Neural cell (in vitro differentiated cells): Measurements from ENCODE around the gene TAF11. TPM values are rescaled to one million over a fixed set of nuclear protein-coding genes. Genes with fewer than 3 reads are reported as not detected.

Experiments used
- H2AFZ ChIP-seq: fragments of 200-600, 300-800 bp; sonication (generic), shearing (Covaris generic); 2 replicates; pipeline ENCODE4 v1.6.0; 2014; ENCODE audit warnings: low read depth, mild to moderate bottlenecking, antibody characterized with exemption, low read length, moderate library complexity
- H3F3A ChIP-seq: fragments of 200-600 bp; shearing (Covaris generic); 2 replicates; pipeline ENCODE4 v1.6.1; 2016; ENCODE audit warnings: mild to moderate bottlenecking, moderate library complexity, mixed read lengths, antibody characterized with exemption, low read length; ENCODE audit not compliant: insufficient read depth, poor library complexity, severe bottlenecking
- H3K27ac ChIP-seq: fragments of 200-600, 300-800 bp; sonication (generic), shearing (Covaris generic); 2 replicates; pipeline ENCODE4 v1.5.1; 2014; ENCODE audit warnings: mild to moderate bottlenecking, low read length, moderate library complexity
- H3K27me3 ChIP-seq: fragments of 300-800, 200-600 bp; sonication (generic), shearing (Covaris generic); 2 replicates; pipeline ENCODE4 v1.6.0; 2014; ENCODE audit warnings: mild to moderate bottlenecking, low read depth, low read length, moderate library complexity; ENCODE audit not compliant: insufficient read depth
- H3K36me3 ChIP-seq: fragments of 300-800, 200-600 bp; sonication (generic), shearing (Covaris generic); 2 replicates; pipeline ENCODE4 v1.5.1; 2014; ENCODE audit warnings: mild to moderate bottlenecking, antibody characterized with exemption, low read length, moderate library complexity; ENCODE audit not compliant: insufficient read depth
- H3K4me2 ChIP-seq: fragments of 300-800, 200-600 bp; sonication (generic), shearing (Covaris generic); 2 replicates; pipeline ENCODE4 v1.6.0; 2014; ENCODE audit warnings: mild to moderate bottlenecking, low read length
- H3K4me3 ChIP-seq: fragments of 300-800, 200-600 bp; sonication (generic), shearing (Covaris generic); 2 replicates; pipeline ENCODE4 v1.5.1; 2014; ENCODE audit warnings: mild to moderate bottlenecking, low read length, moderate library complexity
- H3K79me2 ChIP-seq: fragments of 200-600 bp; shearing (Covaris generic); replicated peaks from 2 replicates; pipeline ENCODE4 v1.6.0; 2014; ENCODE audit warnings: mild to moderate bottlenecking, low read length, moderate library complexity; ENCODE audit not compliant: insufficient read depth
- H3K9ac ChIP-seq: fragments of 300-800, 200-600 bp; sonication (generic), shearing (Covaris generic); 2 replicates; pipeline ENCODE4 v1.6.1; 2016; ENCODE audit warnings: mild to moderate bottlenecking, low read length, mixed read lengths
- H3K9me2 ChIP-seq: fragments of 200-600 bp; shearing (Covaris generic); 2 replicates; pipeline ENCODE4 v1.6.1; 2016; ENCODE audit warnings: mild to moderate bottlenecking, low read length, mixed read lengths; ENCODE audit not compliant: insufficient read depth
- H3K9me3 ChIP-seq: fragments of 200-600, 300-800 bp; sonication (generic), shearing (Covaris generic); 2 replicates; pipeline ENCODE4 v1.6.1; 2016; ENCODE audit warnings: mild to moderate bottlenecking, mixed run types, low read length, moderate library complexity, mixed read lengths
- H4K20me1 ChIP-seq: fragments of 200-600 bp; shearing (Covaris generic); 2 replicates; pipeline ENCODE4 v1.6.1; 2016; ENCODE audit warnings: mild to moderate bottlenecking, mixed run types; ENCODE audit not compliant: insufficient read depth
- EP300 ChIP-seq: fragments of 450-650 bp; conservative IDR thresholded peaks from 2 replicates; pipeline ENCODE4 v1.6.1; 2014; ENCODE audit warnings: antibody characterized with exemption, mild to moderate bottlenecking, moderate library complexity; ENCODE audit not compliant: poor library complexity, severe bottlenecking
- EZH2 ChIP-seq: fragments of 200-600, 300-800 bp; shearing (Covaris generic), sonication (generic); IDR thresholded peaks from 2 replicates; pipeline ENCODE4 v1.6.1; 2014; ENCODE audit warnings: antibody characterized with exemption, low read length, borderline replicate concordance, mild to moderate bottlenecking; ENCODE audit not compliant: insufficient read depth, poor library complexity, severe bottlenecking
- MXI1 ChIP-seq: fragments of 450-650 bp; conservative IDR thresholded peaks from 2 replicates; pipeline ENCODE4 v1.6.1; 2014; ENCODE audit warnings: antibody characterized with exemption, mild to moderate bottlenecking; ENCODE audit not compliant: poor library complexity, severe bottlenecking
- POLR2AphosphoS5 ChIP-seq: IDR thresholded peaks from 2 replicates; pipeline ENCODE4 v1.6.1; 2012
- RAD21 ChIP-seq: fragments of 450-650 bp; conservative IDR thresholded peaks from 2 replicates; pipeline ENCODE4 v1.6.1; 2014; ENCODE audit warnings: antibody characterized with exemption, mild to moderate bottlenecking, moderate library complexity
- SMC3 ChIP-seq: fragments of 450-650 bp; conservative IDR thresholded peaks from 2 replicates; pipeline ENCODE4 v1.6.1; 2014; ENCODE audit warnings: antibody characterized with exemption, mild to moderate bottlenecking, moderate library complexity; ENCODE audit not compliant: poor library complexity
- TAF1 ChIP-seq: IDR thresholded peaks from 2 replicates; pipeline ENCODE4 v1.6.1; 2012; ENCODE audit warnings: low read depth
- polyA plus RNA-seq: library from polyadenylated mRNA; depleted of rRNA; stranded (reverse); fragments of >200 nt; gene quantifications from 2 replicates; pipeline ENCODE4 v1.2.3, GENCODE V29; 2014
- TF ChIP-seq, protein P1 (sequence below): IDR thresholded peaks from 2 replicates; pipeline ENCODE4 v1.6.1; 2012; ENCODE audit warnings: borderline replicate concordance
- TF ChIP-seq, protein P2 (sequence below): fragments of 450-650 bp; IDR thresholded peaks from 2 replicates; pipeline ENCODE4 v1.5.1; 2014; ENCODE audit warnings: antibody characterized with exemption, mild to moderate bottlenecking, moderate library complexity; ENCODE audit not compliant: poor library complexity, severe bottlenecking

The TAF11 gene
- polyA plus RNA-seq, 1 donor from 2014 or later: 115 TPM

DNA sequence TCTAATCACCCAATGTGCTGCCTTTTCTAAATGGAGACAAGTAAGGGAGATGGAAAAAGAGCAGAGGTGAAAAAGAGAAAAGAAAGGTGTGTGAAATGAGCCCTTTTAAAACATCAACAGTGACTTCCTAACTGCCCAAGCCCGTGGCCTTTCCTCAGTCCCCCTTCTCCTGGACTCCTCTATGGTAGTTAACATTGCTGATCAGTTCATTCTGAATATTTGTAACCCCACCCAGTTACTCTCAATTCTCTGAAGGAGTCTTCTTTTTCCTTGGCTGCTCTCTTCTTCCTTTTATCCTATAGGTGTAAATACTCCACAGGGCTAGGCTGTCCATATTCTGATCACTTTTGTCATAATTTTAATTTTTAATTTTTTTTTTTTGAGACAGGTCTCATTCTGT lies 27.1 kb downstream of the TAF11 start:
- TF ChIP-seq, protein P1, sequence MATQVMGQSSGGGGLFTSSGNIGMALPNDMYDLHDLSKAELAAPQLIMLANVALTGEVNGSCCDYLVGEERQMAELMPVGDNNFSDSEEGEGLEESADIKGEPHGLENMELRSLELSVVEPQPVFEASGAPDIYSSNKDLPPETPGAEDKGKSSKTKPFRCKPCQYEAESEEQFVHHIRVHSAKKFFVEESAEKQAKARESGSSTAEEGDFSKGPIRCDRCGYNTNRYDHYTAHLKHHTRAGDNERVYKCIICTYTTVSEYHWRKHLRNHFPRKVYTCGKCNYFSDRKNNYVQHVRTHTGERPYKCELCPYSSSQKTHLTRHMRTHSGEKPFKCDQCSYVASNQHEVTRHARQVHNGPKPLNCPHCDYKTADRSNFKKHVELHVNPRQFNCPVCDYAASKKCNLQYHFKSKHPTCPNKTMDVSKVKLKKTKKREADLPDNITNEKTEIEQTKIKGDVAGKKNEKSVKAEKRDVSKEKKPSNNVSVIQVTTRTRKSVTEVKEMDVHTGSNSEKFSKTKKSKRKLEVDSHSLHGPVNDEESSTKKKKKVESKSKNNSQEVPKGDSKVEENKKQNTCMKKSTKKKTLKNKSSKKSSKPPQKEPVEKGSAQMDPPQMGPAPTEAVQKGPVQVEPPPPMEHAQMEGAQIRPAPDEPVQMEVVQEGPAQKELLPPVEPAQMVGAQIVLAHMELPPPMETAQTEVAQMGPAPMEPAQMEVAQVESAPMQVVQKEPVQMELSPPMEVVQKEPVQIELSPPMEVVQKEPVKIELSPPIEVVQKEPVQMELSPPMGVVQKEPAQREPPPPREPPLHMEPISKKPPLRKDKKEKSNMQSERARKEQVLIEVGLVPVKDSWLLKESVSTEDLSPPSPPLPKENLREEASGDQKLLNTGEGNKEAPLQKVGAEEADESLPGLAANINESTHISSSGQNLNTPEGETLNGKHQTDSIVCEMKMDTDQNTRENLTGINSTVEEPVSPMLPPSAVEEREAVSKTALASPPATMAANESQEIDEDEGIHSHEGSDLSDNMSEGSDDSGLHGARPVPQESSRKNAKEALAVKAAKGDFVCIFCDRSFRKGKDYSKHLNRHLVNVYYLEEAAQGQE: no peak
- TF ChIP-seq SMC3: no peak
- TF ChIP-seq POLR2AphosphoS5: no peak
- no peak for TF ChIP-seq RAD21
- no peak for TF ChIP-seq TAF1
- TF ChIP-seq MXI1: no peak
- no peak for TF ChIP-seq EZH2
- TF ChIP-seq, protein P2, sequence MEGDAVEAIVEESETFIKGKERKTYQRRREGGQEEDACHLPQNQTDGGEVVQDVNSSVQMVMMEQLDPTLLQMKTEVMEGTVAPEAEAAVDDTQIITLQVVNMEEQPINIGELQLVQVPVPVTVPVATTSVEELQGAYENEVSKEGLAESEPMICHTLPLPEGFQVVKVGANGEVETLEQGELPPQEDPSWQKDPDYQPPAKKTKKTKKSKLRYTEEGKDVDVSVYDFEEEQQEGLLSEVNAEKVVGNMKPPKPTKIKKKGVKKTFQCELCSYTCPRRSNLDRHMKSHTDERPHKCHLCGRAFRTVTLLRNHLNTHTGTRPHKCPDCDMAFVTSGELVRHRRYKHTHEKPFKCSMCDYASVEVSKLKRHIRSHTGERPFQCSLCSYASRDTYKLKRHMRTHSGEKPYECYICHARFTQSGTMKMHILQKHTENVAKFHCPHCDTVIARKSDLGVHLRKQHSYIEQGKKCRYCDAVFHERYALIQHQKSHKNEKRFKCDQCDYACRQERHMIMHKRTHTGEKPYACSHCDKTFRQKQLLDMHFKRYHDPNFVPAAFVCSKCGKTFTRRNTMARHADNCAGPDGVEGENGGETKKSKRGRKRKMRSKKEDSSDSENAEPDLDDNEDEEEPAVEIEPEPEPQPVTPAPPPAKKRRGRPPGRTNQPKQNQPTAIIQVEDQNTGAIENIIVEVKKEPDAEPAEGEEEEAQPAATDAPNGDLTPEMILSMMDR: no peak
- Histone ChIP-seq H3K4me3 (no peak overlapping the region), H3K9me2 (no peaks in the 10 kb centered on the region), H3K27ac (no peak overlapping the region), H3F3A (no peaks in the 10 kb centered on the region), H2AFZ (no peak overlapping the region), H3K4me2 (no peak overlapping the region), H3K36me3 (no peaks in the 10 kb centered on the region), H3K27me3 (no peaks in the 10 kb centered on the region), H3K79me2 (no peaks in the 10 kb centered on the region), H3K9ac (no peak overlapping the region), H3K9me3 (no peaks in the 10 kb centered on the region), H4K20me1 (no peaks in the 10 kb centered on the region)

DNA sequence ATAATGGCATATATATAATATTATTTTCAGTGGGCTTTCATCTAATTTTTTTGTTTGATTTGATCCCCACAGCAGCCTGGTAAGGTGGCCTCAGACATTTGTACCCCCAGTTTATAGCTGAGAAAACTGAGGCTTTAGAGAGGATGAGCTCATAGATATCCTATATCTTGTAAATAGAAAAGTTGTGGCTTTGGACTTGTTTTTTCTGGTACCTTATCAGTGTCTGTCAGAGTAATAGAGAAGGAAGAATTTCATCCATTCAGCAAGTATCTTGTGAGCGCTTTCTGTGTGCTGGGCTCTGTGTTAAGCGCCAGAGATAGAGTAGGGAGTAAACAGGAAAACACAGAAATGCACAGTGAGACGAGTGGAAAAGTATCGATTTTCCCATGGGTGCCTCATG lies 27.9 kb downstream of the TAF11 start:
- Histone ChIP-seq H2AFZ (no peak overlapping the region), H4K20me1 (no peaks in the 10 kb centered on the region), H3K9me2 (no peaks in the 10 kb centered on the region), H3K27me3 (no peaks in the 10 kb centered on the region), H3K79me2 (no peaks in the 10 kb centered on the region), H3K4me3 (no peak overlapping the region), H3K9ac (no peak overlapping the region), H3K4me2 (no peak overlapping the region), H3K36me3 (no peaks in the 10 kb centered on the region), H3K9me3 (no peaks in the 10 kb centered on the region), H3K27ac (no peak overlapping the region), H3F3A (no peaks in the 10 kb centered on the region)
- no peak for TF ChIP-seq EP300
- no peak for TF ChIP-seq RAD21
- TF ChIP-seq, protein P1: no peak
- no peak for TF ChIP-seq POLR2AphosphoS5
- TF ChIP-seq MXI1: no peak
- TF ChIP-seq TAF1: no peak
- TF ChIP-seq EZH2: no peak
- TF ChIP-seq, protein P2: no peak
- no peak for TF ChIP-seq SMC3
